ENCODE measurements around the gene NEDD8.

Gene NEDD8

DNA sequence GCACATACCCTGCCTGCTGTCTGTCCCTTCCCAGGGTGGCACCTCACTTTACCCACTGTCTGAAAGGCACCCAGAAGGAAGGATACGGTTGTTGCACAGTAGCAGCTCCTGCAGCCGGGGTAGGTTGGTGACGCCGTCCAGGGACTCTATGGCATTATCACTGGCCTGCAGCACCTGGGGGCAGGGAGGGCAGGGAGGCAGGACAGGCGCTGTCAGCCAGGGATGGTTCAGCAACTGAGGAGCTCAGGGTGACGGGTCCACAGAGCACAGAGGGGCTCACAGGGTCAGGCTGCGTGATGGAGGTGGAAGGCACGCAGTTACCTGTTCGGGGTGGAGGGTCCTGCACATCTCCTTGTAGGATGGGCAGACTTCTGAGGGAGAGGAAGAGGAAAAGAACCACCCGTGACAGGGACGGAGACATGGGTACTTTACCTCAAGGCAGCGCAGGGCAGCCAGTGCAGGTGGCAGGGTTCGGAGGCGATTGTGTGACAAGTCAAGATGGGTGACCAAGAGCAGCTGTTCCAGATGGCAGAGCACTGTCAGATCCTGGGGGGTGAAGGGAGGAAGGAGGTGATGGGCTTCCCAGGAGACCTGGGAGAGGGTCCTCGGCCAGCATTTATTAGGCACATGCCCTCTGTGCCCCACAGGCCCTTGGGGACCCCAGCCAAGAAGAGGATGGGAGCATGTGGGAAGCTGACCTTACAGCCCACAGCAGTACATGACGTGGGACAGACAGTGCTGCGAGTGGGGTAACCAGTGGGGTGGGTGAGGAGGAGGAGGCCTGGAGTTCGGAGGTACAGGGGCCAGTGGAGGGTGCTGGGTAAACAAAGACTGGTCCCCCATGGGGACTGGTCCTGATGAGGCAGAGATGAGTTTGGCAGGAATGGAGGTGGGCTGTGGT lies 34.4 kb upstream of the NEDD8 start:
- FAIRE-seq: no peak
- DNase-seq (ENCODE audit: extremely low spot score, insufficient read length, low read depth): no peak

DNA sequence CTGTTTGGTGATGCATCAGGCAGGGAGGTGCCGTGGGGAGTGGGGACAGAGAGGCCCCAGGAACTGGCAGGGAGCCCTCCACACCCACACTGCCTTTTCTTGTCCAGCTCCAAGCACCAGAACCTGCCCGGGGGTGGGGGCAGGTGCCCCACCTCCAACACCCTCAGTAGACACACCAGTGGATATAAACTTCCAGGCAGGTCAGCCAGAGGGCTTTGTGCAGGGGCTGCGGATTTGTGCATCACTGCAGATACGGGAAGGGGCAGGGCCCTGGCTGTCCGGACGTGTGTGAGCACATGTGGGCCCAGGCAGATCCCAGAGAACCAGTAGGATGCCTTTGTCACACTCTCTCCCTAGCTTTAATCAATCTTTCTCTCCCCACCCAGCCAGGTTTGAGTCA lies 32.1 kb upstream of the NEDD8 start:
- DNase-seq (ENCODE audit: extremely low spot score, insufficient read length, low read depth) (no peak), FAIRE-seq (no peak)

DNA sequence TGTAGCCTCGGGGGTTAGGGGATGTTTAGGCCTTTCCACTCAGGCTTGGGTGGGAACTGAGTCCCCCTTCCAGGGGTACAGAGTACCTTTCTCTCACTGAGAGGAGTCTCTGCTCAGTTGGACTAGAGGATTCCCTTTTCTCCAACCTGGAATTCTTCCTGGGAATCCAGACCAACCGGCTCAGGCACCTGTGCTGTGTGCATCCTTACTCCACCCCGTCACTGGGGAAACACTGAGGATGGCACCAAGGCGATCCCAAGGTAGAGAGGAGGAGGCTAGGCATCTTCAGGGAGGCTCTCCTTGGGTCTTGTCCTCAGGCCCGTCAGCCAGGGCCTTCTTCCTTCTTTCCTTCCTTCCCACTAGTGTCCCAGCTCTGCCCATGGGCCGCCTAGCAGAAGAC lies 31.7 kb upstream of the NEDD8 start:
- FAIRE-seq (no peak), DNase-seq (ENCODE audit: extremely low spot score, insufficient read length, low read depth) (no peak)

DNA sequence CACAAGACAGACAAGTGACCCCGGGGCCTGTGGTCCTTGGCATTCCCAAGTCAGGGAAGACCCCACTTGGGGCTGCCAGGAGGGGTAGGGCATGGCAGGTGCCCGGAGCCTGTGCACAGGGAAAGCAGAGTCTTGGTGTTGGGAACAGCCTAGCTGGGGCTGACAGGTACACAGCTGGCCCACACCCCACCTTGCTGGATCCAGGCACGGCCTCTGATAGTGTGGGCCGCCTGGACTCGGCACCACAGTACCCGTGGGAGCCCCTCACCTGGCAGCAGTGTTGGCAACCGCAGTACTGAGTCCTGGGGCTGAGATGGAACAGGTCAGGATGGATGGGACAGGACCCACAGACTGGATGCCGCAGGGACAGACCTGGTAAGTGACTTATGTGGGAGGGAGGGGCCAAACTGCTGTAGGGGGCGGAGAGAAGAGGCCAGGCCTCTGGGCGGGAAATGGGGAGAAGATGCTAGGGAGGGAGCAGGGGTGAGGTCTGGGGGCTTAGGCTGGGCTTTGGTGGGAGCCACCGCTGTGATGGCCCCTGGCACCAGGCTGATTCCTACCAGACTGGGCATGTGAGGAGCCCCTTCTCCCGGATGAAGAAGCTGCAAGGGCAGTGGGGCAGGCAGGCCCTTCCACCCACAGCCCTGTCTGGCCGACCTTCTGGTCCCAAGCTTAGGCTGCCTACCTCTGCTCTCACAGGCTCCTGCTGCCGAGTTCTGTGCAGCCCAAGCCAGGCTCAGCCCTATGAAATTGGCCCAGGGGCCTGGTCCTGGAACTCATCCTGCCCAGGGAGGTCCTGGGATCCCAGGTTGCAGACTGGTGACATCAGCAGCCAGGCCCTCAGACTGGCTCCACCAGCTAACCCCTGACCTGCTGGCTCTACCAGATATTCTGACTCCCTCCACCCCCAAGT lies 30.9 kb upstream of the NEDD8 start, which contains the start of gene TGM1:
TSS of gene TGM1 (minus strand) at position 357 of the 913 bp plus-strand sequence. CDS start 825 bp downstream, outside the sequence.
- DNase-seq (ENCODE audit: extremely low spot score, insufficient read length, low read depth): no peak
- FAIRE-seq: no peak

DNA sequence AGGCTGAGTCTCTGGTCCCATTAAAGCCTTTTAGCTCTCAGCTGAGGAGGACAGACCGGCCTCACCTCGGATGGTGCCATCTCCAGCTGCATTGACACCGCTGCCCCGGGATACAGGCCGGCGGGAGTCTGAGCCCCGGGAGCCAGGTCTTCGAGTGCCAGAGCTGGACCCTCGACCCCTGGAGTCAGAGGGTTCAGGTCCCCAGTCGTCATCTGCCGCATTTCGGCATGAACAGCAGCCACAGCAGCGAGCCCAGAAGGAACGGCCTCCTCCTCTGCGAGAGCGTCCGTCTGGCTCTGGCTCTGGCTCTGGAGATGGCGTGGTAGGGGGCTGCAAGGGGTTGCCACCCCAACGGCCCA lies 29.8 kb upstream of the NEDD8 start:
- FAIRE-seq: no peak
- no peak for DNase-seq (ENCODE audit: extremely low spot score, insufficient read length, low read depth)

DNA sequence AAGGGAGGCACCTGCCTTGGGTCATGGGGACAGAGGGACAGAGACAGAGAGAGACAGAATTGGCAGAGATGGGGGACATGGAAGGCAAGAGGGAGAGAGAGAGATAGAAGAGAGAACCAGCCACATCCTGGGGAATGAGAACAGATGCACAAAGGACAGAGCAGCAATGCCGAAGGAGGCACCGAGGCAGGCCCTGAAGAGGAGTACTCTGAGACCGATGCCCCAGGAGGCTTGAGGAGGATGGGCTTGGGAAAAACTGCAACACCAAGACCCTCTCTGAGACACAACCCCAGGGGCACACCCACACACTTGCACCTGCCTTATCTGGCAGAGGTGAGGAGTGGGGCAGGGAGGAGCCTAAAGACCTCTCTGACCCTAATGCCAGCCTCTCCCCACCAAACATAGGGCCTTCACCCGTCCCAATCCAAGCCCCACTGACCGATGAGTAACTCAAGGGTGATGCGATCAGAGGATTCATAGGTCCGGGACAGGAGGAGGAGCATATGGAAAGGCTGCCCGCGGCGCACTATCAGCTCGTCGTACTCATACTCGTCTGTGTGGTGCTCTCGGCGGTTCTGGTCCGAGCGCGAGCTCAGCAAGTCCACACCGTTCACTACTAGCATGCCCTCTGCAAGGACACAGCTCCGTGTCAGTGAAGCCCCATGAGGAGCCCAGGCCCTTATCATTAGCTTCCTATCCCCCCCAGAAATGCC lies 29.2 kb upstream of the NEDD8 start:
- no peak for DNase-seq (ENCODE audit: extremely low spot score, insufficient read length, low read depth)
- FAIRE-seq: no peak

DNA sequence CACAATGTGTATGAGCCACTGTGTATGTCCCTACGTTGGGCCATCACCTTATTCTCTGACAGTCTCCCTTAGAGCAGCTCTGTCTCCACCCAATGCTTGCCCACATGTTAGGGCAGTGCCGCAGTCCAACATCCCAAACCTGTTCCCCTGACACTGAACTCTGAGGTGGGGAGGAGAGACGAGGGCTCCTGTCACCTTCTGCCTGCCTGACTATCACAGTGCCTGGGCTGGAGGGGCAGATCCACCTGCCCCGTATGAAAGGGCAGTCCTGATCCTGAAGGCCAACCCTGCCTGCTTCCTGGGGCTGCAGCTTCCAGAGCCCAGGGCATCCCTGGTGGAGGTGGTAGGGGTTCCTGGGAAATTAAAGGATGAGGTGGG lies 28.6 kb upstream of the NEDD8 start:
- DNase-seq (ENCODE audit: extremely low spot score, insufficient read length, low read depth): no peak
- FAIRE-seq: no peak

DNA sequence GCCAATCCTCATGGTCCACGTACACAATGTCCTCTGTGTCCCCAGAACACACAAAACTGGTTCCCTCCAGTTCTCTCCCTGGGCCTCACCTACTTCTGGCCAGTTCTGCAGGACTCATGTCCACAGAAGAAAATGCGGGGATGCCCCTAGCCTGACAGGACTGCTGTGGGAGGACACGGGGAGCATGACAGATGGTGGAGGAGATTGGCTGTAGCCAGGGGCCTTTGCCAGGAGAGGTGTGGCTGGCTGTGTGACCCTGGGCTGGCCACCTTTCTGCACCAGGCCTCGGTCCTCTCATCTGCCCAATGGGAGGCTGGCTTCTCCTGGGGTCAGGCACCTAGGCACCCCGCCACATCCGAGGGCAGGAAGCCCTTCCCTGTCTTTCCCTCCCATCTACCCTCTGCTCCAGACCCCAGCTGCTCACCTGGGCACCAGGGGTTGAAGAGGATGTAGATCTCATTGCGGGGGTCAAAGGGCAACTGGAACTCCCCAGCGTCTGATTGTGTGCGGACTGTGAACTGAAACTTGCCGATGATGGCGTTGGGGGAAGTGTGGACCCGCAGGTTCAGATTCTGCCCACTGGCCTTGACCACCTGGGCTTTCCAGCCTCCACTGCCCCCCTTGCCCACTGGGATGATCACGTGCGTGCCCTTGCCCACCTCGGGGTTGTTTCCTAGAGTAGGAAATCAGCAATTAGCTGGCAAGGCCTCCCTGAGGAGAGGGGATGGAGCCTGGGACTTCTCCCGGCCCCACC lies 28.0 kb upstream of the NEDD8 start:
- FAIRE-seq (no peak), DNase-seq (ENCODE audit: extremely low spot score, insufficient read length, low read depth) (no peak)

DNA sequence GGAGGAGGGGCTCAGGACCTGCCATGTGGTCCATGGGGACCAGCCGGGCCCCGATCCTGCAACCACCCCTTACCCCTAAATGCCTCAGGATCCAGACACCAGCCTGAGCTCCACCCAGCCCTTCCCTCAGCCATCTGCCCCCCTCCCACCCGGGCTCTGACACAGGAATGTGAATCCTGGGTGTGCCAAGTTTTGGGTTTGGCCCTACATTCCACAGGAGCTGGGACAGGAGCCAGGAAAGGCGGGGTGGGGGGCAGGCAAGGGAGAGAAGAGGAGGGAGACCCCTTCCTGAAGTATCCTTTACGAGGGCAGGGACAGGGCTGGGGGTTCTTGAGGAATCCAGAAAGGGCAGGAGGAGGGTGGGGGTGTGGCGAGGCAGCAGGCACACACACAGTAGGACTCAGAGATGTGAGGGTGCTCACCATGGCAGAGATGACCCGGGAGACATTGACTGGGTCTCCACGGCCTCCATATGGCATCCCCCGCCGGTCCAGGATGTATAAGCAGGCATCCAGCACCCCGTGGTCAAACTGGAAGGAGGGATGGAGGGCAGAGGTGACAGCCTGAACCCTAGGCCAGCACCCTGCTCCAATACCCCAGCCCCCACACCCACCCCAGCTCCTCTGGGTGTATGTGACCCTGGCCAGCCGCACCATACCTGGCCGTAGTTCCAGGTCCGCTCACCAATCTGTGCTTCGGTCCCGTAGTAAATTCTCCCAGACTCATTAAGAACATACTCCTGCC lies 27.3 kb upstream of the NEDD8 start:
- DNase-seq (ENCODE audit: extremely low spot score, insufficient read length, low read depth) (no peak), FAIRE-seq (no peak)

DNA sequence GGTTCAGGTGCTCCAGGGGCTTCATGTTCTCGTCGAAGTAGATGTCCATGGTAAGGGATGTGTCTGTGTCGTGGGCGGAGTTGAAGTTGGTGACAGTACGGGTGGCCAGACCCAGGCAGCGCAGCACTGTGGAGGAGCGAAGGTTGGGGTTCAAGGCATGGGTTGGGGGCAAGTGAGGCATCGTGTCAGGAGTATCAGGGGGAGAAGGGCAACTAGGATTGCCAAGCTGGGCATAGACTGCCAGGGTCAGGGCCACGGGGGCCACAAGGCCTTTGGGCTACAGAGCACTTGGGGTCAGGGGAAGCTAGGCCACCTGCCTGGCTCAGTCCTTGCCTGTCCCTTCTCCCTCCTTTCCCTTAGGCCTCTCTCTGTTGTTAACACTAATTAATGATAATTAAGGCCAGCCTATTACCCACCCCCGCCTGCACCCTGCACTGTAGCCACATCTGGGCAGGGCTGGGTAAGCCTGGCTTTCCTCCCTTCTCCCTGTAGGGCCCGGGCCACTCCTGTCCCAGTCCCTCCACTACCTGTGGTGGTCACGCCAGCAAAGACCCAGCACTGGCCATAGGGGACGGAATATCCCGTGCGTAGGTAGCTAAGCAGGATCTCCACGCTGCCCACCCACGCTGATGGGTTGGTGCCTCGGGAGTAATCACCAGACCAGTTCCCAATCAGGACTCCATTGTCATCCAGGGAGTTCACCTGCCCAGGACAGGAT lies 26.5 kb upstream of the NEDD8 start:
- no peak for FAIRE-seq
- no peak for DNase-seq (ENCODE audit: extremely low spot score, insufficient read length, low read depth)

DNA sequence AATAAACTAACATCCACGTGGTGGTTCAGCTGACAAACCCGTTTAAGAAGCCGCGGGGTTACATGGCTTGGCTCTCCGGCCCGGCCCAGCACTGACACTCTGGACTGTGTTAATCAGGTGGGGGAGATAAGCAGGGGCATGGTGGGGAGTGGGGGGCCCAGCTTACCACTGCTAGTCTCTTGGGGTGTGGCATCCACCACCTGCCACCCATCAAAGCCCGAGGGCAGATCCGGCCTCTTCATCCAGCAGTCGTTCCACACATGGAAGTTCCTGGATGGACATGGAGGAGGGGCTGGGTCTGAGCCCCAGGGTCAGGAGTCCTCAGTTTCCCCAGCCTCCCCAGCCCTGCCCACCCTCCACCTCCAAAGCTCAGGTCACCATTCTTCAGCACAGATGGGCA lies 26.0 kb upstream of the NEDD8 start:
- FAIRE-seq (no peak), DNase-seq (ENCODE audit: extremely low spot score, insufficient read length, low read depth) (no peak)

DNA sequence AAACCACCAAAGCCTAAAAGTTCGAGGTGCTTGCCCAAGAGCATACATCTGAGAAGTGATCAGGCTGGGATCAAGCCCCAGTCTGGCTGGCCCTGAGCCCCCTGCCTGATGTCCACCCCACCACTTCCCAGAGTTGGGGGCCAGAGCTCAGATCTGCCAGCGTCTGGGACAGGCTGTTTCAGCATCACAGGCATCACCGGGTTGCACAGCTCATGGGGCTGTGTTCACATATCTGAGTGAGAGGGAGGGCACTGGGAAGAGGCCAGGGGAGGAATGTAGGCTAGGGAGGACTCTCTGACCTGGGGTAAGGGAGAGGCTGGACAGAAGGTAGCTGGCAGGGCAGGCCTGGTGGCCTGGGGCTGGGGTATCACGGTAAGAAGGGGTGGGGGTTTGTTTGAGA lies 24.8 kb upstream of the NEDD8 start:
- FAIRE-seq (no peak), DNase-seq (ENCODE audit: extremely low spot score, insufficient read length, low read depth) (no peak)

DNA sequence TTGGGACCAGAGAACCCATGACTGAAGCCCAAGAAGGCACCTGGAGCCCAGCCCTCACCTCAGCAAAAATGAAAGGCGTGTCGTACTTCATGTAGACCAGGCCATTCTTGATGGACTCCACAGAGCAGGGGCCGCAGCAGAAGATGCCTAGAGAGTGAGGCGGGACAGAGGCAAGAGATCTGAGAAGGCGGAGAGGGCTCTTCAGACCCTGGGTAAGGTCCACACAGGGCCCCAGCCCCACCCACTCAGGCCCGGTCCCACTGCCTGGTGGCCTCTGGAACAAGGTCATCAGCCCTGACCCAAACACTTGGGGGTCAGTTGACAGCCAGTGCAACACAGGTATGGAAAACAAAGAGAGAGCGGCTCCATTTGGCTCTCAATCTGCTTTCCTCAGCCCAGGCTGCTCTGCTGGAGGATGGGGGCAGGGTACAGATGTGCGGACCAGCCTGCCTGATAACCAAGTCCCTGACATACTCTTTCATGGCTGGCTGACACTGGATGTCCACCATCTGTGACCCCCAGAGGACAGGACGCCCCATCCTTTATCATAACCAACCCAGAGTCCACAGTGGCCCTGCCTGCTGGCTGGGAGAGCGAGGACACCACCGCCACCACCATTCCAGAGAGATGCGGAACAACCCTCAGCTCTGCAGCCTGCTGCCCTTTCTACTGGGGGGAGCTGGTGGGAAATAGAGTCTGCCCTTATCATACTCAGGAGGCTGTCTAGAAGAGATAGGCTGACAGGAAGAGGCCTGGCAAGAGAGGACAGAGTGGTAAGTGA lies 24.0 kb upstream of the NEDD8 start:
- no peak for FAIRE-seq
- no peak for DNase-seq (ENCODE audit: extremely low spot score, insufficient read length, low read depth)

DNA sequence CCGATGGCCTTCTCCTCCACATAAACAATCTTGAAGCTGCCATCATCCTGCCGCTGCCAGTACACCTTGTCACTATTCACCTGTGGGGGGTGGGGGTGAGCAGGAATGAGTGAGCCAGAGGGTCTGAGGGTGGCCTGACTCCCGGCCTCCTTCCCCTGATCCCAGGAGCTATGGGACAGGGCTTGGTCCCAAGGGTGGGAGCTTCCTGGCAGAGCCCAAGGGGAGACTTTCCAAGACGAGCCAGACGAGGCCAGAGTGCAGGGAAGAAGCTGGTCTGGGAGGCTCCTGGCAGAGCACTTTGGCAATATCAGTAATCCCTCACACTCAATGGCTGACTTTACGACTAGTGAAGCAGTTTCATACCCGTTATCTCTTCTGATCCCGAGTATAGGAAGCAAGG lies 23.3 kb upstream of the NEDD8 start:
- DNase-seq (ENCODE audit: extremely low spot score, insufficient read length, low read depth) (no peak), FAIRE-seq (no peak)

DNA sequence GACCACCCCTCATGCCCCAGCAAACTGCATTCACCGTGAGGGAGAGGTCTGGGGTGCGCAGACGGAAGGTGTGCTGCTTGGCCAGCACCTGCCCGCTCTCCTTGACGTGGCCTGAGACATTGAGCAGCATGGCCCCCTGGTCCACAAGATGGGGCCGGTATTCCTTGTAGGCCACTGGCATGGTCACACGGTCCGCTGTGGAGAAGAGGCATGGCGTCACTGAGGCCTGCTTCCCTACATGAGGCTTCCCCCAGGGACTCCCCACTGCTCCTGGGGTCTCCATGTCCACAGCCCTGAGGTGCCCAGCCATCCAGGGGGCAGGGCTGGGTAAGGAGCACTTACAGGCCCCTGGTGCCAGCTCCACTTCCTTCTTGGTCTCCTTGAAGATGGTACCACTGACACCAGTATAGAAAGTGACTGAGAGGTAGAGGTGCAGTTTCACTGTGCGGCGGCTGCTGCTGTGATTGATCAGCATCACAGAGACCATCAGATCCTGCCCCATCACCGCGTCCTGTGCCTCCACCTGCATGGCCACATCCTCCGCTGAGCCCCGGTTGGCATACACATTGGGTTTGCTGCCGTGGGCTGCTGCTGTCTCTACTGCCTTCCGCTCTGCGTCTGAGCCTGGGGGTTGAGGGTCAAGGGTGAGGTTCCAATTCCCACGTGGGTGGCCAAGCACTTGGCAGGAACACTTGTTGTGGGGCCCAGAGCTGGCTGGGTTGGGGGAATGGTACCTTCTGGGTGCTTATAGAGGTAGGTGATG lies 22.6 kb upstream of the NEDD8 start:
- no peak for FAIRE-seq

DNA sequence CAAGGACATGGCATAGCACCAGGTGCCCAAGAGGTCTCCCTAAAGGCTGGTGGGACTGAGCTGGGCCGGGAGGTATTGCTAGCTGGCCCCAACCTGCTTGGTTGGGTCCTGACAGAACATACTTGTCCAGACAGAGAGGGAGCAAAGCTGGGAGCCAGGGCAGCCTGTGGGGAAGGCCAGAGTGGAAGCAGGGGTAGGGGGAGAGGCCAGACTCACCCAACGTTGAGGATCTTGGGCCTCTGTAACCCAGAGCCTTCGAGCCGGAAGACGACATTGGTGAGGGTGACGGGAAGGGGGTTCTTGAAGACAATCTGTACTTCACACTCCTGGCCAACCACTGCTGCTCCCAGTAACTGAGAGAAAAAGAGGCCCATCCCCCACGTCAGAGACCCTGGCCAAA lies 21.8 kb upstream of the NEDD8 start:
- FAIRE-seq (no peak), DNase-seq (ENCODE audit: extremely low spot score, insufficient read length, low read depth) (no peak)

More for the DNA sequence above, 22.6 kb upstream of the NEDD8 start:
- no peak for DNase-seq (ENCODE audit: extremely low spot score, insufficient read length, low read depth)
